ENCODE results near the gene CTBP2.

Gene CTBP2

DNA sequence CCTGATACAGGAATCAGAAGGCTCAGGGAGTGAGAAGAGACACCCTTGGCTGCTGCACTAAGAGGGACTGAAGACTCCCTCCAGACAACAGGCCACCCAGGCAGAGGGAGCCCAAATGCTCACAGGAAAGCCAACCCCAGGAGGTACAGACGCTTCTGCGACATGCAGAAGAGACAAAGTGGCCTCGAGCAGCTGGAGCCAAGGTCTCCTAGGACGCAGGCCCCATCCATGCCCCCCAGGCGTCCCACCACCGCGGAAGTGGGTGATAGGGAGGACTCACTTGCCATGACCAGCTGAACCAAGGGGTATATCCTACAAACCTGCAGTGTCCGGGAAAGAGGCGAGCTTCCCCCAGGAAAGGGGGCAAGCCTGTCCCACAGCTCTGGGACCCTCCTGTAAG lies 56.9 kb downstream of the CTBP2 start:
- DNase-seq, result no peak
- H3K27me3 Mint-ChIP-seq, result peaks cover 14 to 56% of the 10 kb centered on the region in 2 donors
- H3K9me3 Mint-ChIP-seq, result no peaks in the 10 kb centered on the region

DNA sequence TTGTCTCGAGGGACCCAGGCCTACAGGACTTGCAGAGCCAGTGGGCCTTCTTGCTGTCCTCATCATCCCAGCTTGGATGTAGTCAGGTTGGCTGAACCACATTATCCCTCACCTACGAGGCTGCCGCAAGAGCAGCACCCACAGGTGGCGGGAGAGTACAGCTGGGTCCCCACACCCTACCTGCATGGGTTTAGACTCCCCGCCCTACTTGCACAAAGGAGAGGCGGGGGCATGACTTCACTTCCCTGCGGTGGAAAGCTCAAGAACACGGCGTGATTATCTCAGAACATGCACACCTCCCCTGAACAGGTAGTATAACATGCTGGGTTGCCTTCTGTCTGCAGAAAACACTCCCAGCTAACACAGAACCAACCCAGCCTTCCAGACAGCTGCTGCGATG lies 57.5 kb downstream of the CTBP2 start:
- ATAC-seq (replicated peaks) (no peak), DNase-seq (no peak)
- Mint-ChIP-seq H3K4me3 (no peak overlapping the region), H3K36me3 (ENCODE audit: insufficient read depth) (no peaks in the 10 kb centered on the region), H3K9me3 (no peaks in the 10 kb centered on the region), H3K4me1 (ENCODE audit: low read depth in 2 of 2) (no peaks in the 10 kb centered on the region), H3K27me3 (peaks cover 14 to 59% of the 10 kb centered on the region in 2 donors), H3K27ac (no peak overlapping the region)

More for the DNA sequence above, 56.9 kb downstream of the CTBP2 start:
- Mint-ChIP-seq H3K36me3 (ENCODE audit: insufficient read depth) (no peaks in the 10 kb centered on the region), H3K4me3 (no peak overlapping the region), H3K4me1 (ENCODE audit: low read depth in 2 of 2) (no peaks in the 10 kb centered on the region), H3K27ac (no peak overlapping the region)
- ATAC-seq (replicated peaks), result no peak

DNA sequence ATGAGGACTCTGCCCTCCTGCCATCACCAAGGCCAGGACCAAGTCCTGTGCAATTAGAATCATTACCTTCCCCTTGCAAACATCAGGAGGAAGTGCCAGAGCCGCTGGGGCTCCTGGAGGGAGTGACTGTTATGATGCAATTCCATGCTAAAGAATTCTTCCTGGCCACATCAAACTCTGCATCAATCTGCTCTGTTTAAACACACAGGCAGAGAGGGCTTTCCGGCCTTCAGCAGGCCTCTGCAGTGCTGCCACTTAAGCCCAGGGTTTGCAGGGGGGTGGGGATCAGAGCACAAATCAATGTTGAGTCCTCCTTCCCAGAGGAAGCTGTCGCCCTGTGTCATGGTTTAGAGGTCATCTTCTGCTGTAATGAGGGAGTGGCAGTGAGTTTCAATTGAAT lies 58.1 kb downstream of the CTBP2 start:
- no peaks in the 10 kb centered on the region for H3K36me3 Mint-ChIP-seq (ENCODE audit: insufficient read depth)
- H3K4me3 Mint-ChIP-seq, result no peak overlapping the region
- H3K27me3 Mint-ChIP-seq, result peaks cover 14 to 54% of the 10 kb centered on the region in 2 donors
- no peaks in the 10 kb centered on the region for H3K4me1 Mint-ChIP-seq (ENCODE audit: low read depth in 2 of 2)
- no peak for ATAC-seq (replicated peaks)
- DNase-seq, result no peak
- H3K27ac Mint-ChIP-seq, result no peak overlapping the region
- no peaks in the 10 kb centered on the region for H3K9me3 Mint-ChIP-seq

DNA sequence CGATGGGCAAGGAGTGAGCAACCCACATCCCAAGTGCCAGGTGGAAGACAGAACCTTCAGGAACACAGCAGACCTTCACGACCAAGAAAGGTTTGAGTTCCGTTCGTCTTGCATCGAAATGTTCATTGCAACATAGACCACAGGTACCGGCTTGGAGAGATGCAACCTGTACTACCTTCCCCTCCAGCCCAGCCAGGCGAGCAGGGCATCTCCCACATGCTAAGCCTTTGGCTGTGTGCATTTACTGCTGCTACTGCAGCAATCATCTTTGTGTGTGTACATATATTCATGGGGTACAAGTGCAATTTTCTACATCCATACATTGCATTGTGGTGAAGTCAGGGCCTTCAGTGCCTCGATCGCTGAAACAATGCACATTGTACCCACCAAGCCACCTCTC lies 58.8 kb downstream of the CTBP2 start:
- Mint-ChIP-seq H3K27me3 (peaks cover 14 to 51% of the 10 kb centered on the region in 2 donors), H3K27ac (no peak overlapping the region), H3K4me3 (no peak overlapping the region), H3K9me3 (no peaks in the 10 kb centered on the region), H3K4me1 (ENCODE audit: low read depth in 2 of 2) (no peaks in the 10 kb centered on the region), H3K36me3 (ENCODE audit: insufficient read depth) (no peaks in the 10 kb centered on the region)
- ATAC-seq (replicated peaks) (no peak), DNase-seq (no peak)

DNA sequence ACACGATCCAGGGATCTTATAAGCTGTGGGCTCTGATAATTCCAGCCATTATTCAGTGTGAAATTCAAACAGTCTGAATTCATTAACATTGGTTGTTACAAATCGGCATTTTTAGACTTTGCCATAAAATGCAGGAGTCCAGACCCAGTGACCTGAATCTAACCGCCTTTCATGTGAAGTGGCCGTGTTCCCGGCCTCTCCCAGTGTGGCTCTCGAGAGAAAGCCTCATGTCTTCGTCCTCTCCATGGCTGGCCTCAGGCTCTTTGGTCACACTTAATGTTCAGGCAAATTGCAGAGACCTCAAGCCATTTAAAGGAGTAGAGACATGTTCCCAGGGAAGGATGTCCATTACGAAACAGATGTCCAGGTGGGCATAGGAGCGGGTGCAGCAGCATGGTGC lies 59.3 kb downstream of the CTBP2 start:
- H3K36me3 Mint-ChIP-seq (ENCODE audit: insufficient read depth), result no peaks in the 10 kb centered on the region
- DNase-seq (no peak), ATAC-seq (replicated peaks) (no peak)
- H3K27ac Mint-ChIP-seq, result no peak overlapping the region
- peaks cover 4% of the 10 kb centered on the region in 2 donors for H3K4me1 Mint-ChIP-seq (ENCODE audit: low read depth in 2 of 2)
- H3K27me3 Mint-ChIP-seq, result peaks cover 13 to 45% of the 10 kb centered on the region in 2 donors
- no peak overlapping the region for H3K4me3 Mint-ChIP-seq
- no peaks in the 10 kb centered on the region for H3K9me3 Mint-ChIP-seq

DNA sequence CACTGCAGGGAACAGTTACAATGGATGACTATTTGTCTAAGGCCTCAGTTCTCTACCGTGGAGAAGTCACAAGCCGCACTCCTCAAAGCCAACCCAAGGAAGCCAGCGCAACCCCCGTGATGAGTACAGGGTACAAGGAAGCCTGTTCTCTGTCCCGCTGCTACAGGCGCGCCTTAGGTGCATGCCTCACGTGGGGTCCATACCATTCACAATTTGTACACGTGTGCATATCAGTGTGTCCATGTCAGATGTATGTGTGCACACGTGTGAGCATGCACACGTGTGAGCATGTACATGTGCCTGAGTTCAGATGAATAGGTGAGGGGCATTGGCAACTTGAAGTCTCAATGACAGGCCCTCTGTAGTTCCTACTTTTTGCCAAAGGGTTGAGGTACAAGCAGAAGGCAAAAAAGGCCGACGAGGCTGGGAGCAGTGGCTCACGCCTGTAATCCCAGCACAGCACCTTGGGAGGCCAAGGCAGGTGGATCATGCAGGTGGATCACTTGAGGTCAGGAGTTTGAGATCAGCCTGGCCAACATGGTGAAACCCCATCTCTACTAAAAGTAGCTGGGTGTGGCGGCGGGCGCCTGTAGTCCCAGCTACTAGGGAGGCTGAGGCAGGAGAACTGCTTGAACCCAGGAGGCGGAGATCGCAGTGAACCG lies 62.8 kb downstream of the CTBP2 start:
- Mint-ChIP-seq H3K27me3 (peaks cover 8 to 55% of the 10 kb centered on the region in 2 donors), H3K4me3 (no peak overlapping the region), H3K4me1 (ENCODE audit: low read depth in 2 of 2) (peaks cover 4 to 5% of the 10 kb centered on the region in 2 donors), H3K27ac (no peak overlapping the region), H3K9me3 (no peaks in the 10 kb centered on the region), H3K36me3 (ENCODE audit: insufficient read depth) (no peaks in the 10 kb centered on the region)
- DNase-seq (no peak), ATAC-seq (replicated peaks) (no peak)

DNA sequence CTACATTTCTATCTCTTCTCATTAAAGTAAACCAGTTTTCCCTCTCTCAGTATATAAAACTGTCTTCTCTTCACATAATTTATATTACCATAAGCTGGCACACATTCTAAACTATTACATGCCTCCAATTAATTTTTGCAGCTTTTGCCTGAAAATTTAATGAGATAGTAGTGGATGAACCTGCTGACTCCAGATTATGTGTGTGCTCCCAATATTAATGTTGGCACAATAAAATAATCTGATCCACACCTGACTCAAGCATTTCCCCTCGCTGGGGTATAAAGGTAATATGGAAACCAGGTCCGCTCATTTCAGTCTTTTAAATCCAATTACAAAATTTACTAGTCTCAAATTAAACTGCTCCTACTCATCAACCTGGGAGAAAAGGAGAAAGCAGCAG lies 63.4 kb downstream of the CTBP2 start:
- Mint-ChIP-seq H3K27me3 (peaks cover 8 to 53% of the 10 kb centered on the region in 2 donors), H3K4me1 (ENCODE audit: low read depth in 2 of 2) (peaks cover 4 to 5% of the 10 kb centered on the region in 2 donors), H3K9me3 (no peaks in the 10 kb centered on the region), H3K36me3 (ENCODE audit: insufficient read depth) (no peaks in the 10 kb centered on the region), H3K4me3 (no peak overlapping the region), H3K27ac (peak overlapping the region in 1 of 2 donors; percentile 69)
- DNase-seq, result no peak
- ATAC-seq (replicated peaks), result no peak

DNA sequence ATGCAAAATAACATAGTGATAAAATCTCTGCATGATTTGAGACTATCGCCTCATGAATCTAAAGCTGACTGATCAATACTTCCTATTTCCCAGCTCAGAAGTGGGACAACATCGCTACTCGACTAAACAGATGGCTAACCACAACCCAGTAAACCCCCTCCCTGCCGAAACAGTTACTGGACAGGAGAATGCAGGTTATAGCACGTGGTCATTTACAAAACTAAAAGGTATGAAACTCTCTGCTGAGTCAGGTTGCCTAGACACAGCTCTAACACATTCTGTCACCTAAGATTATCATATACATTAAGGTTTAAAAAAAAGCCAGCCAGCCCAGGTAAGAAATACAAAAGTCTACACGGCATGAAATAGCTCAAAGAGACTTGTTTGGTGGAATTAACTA lies 64.0 kb downstream of the CTBP2 start:
- H3K27me3 Mint-ChIP-seq, result peaks cover 8 to 47% of the 10 kb centered on the region in 2 donors
- DNase-seq, result no peak
- no peak for ATAC-seq (replicated peaks)

DNA sequence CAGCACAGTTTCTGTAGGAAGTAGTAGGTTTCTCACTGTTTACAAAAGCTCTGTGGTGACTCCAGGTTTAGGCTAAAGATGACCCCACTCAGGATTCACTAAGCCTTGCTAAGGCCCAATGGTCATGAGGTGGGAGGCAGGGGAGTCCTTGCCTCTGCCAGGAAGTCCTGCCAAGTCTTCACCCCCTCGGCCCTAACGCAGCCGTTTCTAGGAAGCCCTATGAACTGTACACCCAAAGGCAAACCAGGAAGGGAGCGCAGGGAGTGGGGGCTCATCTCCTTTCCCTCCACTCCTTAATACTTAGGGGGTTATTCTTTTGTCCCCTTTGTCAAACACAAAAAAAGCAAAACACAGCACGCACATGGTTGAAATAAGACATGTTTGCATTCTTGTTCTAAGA lies 64.6 kb downstream of the CTBP2 start:
- no peaks in the 10 kb centered on the region for H3K9me3 Mint-ChIP-seq
- no peak overlapping the region for H3K4me3 Mint-ChIP-seq
- no peaks in the 10 kb centered on the region for H3K36me3 Mint-ChIP-seq (ENCODE audit: insufficient read depth)
- peaks cover 4 to 5% of the 10 kb centered on the region in 2 donors for H3K4me1 Mint-ChIP-seq (ENCODE audit: low read depth in 2 of 2)
- DNase-seq, result no peak
- no peak overlapping the region for H3K27ac Mint-ChIP-seq
- H3K27me3 Mint-ChIP-seq, result peaks cover 8 to 46% of the 10 kb centered on the region in 2 donors
- no peak for ATAC-seq (replicated peaks)

More for the DNA sequence above, 64.0 kb downstream of the CTBP2 start:
- Mint-ChIP-seq H3K4me3 (no peak overlapping the region), H3K27ac (peak overlapping the region in 1 of 2 donors; percentile 69), H3K4me1 (ENCODE audit: low read depth in 2 of 2) (peaks cover 4 to 5% of the 10 kb centered on the region in 2 donors), H3K9me3 (no peaks in the 10 kb centered on the region), H3K36me3 (ENCODE audit: insufficient read depth) (no peaks in the 10 kb centered on the region)

DNA sequence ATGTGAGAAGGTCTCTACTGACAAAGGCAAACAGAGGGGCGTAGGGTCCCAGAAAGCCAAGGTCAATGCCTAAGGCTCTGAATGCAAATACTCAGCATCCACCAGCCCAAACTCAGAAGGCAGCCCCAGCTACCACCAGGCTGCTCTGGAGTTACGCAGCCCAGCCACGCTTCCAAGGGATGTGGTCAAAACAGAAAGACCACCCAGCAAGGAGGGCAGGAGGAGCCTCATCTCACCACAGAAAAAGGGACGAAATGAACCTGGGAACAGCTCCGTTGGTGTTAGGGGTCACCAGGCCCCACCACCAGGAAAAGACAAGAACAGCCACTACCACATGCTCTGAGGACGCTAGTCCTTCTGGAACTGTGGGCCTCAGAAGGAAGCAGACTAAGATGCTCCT lies 65.1 kb downstream of the CTBP2 start:
- H3K36me3 Mint-ChIP-seq (ENCODE audit: insufficient read depth), result no peaks in the 10 kb centered on the region
- no peak for ATAC-seq (replicated peaks)
- H3K9me3 Mint-ChIP-seq, result no peaks in the 10 kb centered on the region
- H3K4me3 Mint-ChIP-seq, result no peak overlapping the region
- no peak for DNase-seq
- peaks cover 4 to 5% of the 10 kb centered on the region in 2 donors for H3K4me1 Mint-ChIP-seq (ENCODE audit: low read depth in 2 of 2)
- no peak overlapping the region for H3K27ac Mint-ChIP-seq
- H3K27me3 Mint-ChIP-seq, result peaks cover 7 to 45% of the 10 kb centered on the region in 2 donors

DNA sequence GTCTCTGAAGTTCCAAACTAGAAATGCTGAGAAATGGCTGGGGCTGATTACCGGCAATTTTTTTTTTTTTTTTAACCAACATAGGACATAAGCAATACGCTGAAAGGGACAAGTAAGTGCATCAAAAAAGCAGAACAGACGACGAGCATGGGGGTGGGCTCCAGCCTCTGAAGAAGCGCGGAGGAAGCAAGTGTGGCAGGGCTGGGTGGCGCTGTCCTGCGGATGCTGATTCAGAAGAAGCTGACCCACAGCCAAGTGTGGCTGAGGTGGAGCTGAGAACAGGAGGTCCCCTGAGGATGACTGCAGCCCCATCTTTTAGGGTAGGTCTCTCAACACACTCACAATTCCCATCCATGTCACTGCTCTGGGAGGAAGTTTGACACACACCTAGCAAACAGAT lies 65.6 kb downstream of the CTBP2 start:
- no peak overlapping the region for H3K4me3 Mint-ChIP-seq
- no peaks in the 10 kb centered on the region for H3K36me3 Mint-ChIP-seq (ENCODE audit: insufficient read depth)
- peaks cover 4 to 5% of the 10 kb centered on the region in 2 donors for H3K4me1 Mint-ChIP-seq (ENCODE audit: low read depth in 2 of 2)
- H3K9me3 Mint-ChIP-seq, result no peaks in the 10 kb centered on the region
- no peak for ATAC-seq (replicated peaks)
- DNase-seq, result no peak
- H3K27me3 Mint-ChIP-seq, result peaks cover 3 to 41% of the 10 kb centered on the region in 2 donors
- peak overlapping the region in 1 of 2 donors; percentile 26 for H3K27ac Mint-ChIP-seq

DNA sequence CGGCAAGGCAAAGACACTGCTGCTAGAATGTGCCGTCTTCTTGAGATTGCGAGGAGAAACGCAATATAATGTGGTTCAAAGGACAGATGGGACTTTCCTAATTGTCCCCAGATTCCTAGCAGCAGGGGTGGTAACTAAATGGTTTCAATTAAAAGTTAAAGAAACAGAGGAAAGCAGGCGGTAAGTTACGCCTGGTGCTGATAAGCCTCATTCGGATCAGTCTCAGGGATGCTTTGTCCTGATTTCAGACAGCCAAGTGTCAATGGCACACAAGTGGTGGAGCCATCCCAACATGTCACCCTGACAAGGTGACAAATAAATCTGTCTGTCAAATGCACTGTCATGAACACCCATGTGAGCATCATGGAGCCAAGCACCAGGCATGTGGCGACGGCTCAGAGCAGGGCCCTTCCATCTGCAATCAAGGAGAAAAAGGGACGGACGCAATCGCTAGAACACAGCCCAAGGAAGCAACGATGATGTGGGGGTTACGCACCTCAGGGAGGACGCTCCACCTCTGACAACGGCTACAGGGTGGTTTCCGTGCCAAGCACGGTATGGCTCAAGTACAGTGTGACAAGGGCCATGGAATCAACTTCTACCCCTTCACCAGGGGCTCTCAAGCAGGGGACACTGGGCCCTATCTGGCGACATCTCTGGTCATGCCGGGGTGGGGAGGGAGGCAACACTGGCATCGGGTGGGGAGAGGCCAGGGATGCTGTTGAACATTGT lies 66.2 kb downstream of the CTBP2 start:
- Mint-ChIP-seq H3K36me3 (ENCODE audit: insufficient read depth) (no peaks in the 10 kb centered on the region), H3K4me1 (ENCODE audit: low read depth in 2 of 2) (peaks cover 4 to 5% of the 10 kb centered on the region in 2 donors), H3K27me3 (peaks cover 0 to 35% of the 10 kb centered on the region in 2 donors), H3K27ac (peak overlapping the region in 1 of 2 donors; percentile 26), H3K4me3 (no peak overlapping the region), H3K9me3 (no peaks in the 10 kb centered on the region)
- DNase-seq, result no peak
- no peak for ATAC-seq (replicated peaks)

DNA sequence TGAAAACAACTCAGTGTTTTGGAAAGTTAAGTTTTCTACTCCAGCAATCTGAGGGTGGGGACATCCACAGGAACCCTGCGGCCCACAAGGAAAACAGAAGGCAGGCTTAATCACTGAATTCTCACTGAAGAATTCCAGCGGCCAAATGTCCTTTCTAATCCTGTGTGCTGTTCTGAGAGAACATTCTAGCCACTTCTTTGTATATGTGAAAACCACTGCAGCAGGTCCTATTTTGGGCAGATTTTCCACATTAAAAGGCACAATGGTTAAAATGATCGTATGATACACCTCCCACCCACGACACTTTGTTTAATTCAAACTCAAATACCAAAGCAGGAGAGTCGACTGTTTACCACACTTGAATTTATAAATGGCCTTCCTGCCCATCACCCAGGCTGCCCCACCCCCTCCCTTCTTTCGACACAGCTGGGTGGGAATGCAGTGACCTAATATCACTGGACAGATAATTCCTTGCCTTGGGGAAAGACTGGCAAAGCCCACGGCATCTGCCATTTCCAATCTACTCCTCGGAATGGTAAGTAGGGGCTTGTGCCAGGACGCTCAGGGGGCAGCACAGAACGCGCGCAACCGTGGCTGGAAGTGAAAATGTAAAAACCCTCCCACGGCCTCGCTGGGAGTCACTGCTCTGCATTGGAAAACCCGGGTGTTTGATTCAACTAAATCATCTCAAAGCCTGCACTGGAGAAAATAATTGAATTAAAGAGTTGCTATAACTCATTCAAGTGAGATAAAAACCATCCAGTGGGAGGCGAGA lies 67.0 kb downstream of the CTBP2 start:
- ATAC-seq (replicated peaks) (no peak), DNase-seq (no peak)
- Mint-ChIP-seq H3K36me3 (ENCODE audit: insufficient read depth) (no peaks in the 10 kb centered on the region), H3K27me3 (peaks cover 0 to 35% of the 10 kb centered on the region in 2 donors), H3K9me3 (no peaks in the 10 kb centered on the region), H3K4me1 (ENCODE audit: low read depth in 2 of 2) (peaks cover 4 to 5% of the 10 kb centered on the region in 2 donors), H3K27ac (no peak overlapping the region), H3K4me3 (no peak overlapping the region)

All from effector memory CD8-positive, alpha-beta T cell (primary cell).